Endothelial cell of umbilical vein (primary cell): ENCODE results near the gene SUGCT. TPM values are rescaled to one million over a fixed set of nuclear protein-coding genes. Genes with fewer than 3 reads are reported as not detected.

Experiments
- BruUV-seq: library from RNA; stranded (reverse); fragments of 400-500 nt; replicated peaks from 2 replicates; lab custom pipeline; 2021; lab: Mats Ljungman, UMichigan
- CTCF ChIA-PET: fragments of 300-600, 350-600 bp; sonication (Branson Sonifier 250); formaldehyde crosslinking; loops from one replicate; lab custom pipeline; 2021; ENCODE audit warnings: antibody characterized with exemption, inconsistent platforms; lab: Charles Lee
- POLR2A ChIA-PET: fragments of 300-600, 350-600 bp; sonication (Branson Sonifier 250); formaldehyde crosslinking; loops from one replicate; lab custom pipeline; 2021; ENCODE audit warnings: antibody characterized with exemption, inconsistent platforms; lab: Charles Lee
- DNase-seq: peaks from one replicate; pipeline ENCODE4 v3.0.0-alpha.2; 2011; ENCODE audit warnings: low read depth, low spot score
- FAIRE-seq: peaks from 2 replicates; lab custom pipeline; 2011; peaks lifted over from hg19 to GRCh38; lab: Jason Lieb, UNC
- H2AFZ ChIP-seq: 2 replicates; pipeline ENCODE4 v1.6.0; 2012; ENCODE audit warnings: low read depth, low read length, control low read depth, inconsistent platforms
- H3K27ac ChIP-seq: 2 replicates; pipeline ENCODE4 v1.5.1; 2011; ENCODE audit warnings: low read depth, mild to moderate bottlenecking, control low read depth, low read length, moderate library complexity; ENCODE audit not compliant: insufficient read depth
- H3K27me3 ChIP-seq, 2 experiments: 2 replicates each; pipeline versions ENCODE4 v1.6.0 to v1.6.1; 2011; ENCODE audit warnings: low read length in 2 of 2, mixed read lengths in 1 of 2; ENCODE audit not compliant: control insufficient read depth in 2 of 2, insufficient read depth in 2 of 2
- H3K36me3 ChIP-seq, 2 experiments: 2 replicates in 1 of 2; 3 replicates in 1 of 2; pipeline ENCODE4 v1.5.1; 2011; ENCODE audit warnings: low read length in 2 of 2, mild to moderate bottlenecking in 1 of 2, moderate library complexity in 1 of 2; ENCODE audit not compliant: control insufficient read depth in 2 of 2, insufficient read depth in 2 of 2; ENCODE audit errors: extremely low read depth in 1 of 2
- H3K4me1 ChIP-seq: 3 replicates; pipeline ENCODE4 v1.5.1; 2011; ENCODE audit warnings: mild to moderate bottlenecking, low read length; ENCODE audit not compliant: control insufficient read depth, insufficient read depth; ENCODE audit errors: extremely low read depth
- H3K4me2 ChIP-seq: 2 replicates; pipeline ENCODE4 v1.6.1; 2011; ENCODE audit warnings: low read length, control low read depth, mixed read lengths; ENCODE audit not compliant: insufficient read depth
- H3K4me3 ChIP-seq, 3 experiments: fragments of 200-600 bp in 1 of 3; sonication (generic), shearing (Covaris generic) in 1 of 3; replicated peaks in 1 of 3; 2 replicates each; pipeline ENCODE4 v1.5.1; 2011 to 2016; ENCODE audit warnings: control low read depth in 3 of 3, low read length in 3 of 3, mild to moderate bottlenecking in 2 of 3, inconsistent platforms in 1 of 3, low read depth in 1 of 3, moderate library complexity in 1 of 3; ENCODE audit not compliant: insufficient read depth in 1 of 3
- H3K79me2 ChIP-seq: 2 replicates; pipeline ENCODE4 v1.6.0; 2012; ENCODE audit warnings: low read length, inconsistent platforms; ENCODE audit not compliant: control insufficient read depth, insufficient read depth
- H3K9ac ChIP-seq: replicated peaks from 2 replicates; pipeline ENCODE3; 2011; ENCODE audit warnings: low read length, control low read depth; ENCODE audit not compliant: insufficient read depth; ENCODE audit errors: extremely low read depth
- H3K9me1 ChIP-seq: replicated peaks from 3 replicates; pipeline ENCODE4 v1.6.0; 2011; ENCODE audit warnings: mild to moderate bottlenecking, low read length; ENCODE audit not compliant: control insufficient read depth, insufficient read depth; ENCODE audit errors: extremely low read depth
- H3K9me3 ChIP-seq: replicated peaks from 2 replicates; pipeline ENCODE4 v1.5.1; 2012; ENCODE audit warnings: low read length, inconsistent platforms; ENCODE audit not compliant: control insufficient read depth, insufficient read depth
- H4K20me1 ChIP-seq: replicated peaks from 2 replicates; pipeline ENCODE3; 2011; ENCODE audit warnings: mild to moderate bottlenecking, low read length; ENCODE audit not compliant: control insufficient read depth, insufficient read depth; ENCODE audit errors: extremely low read depth
- EZH2 ChIP-seq: IDR thresholded peaks from 2 replicates; pipeline ENCODE4 v1.6.1; 2012; ENCODE audit warnings: borderline replicate concordance, low read depth, mild to moderate bottlenecking, moderate library complexity, low read length, inconsistent platforms; ENCODE audit not compliant: severe bottlenecking
- FOS ChIP-seq: IDR thresholded peaks from 2 replicates; pipeline ENCODE4 v1.6.1; 2011; ENCODE audit warnings: mild to moderate bottlenecking, low read length, moderate library complexity, borderline replicate concordance; ENCODE audit not compliant: insufficient read depth
- GATA2 ChIP-seq: IDR thresholded peaks from 2 replicates; pipeline ENCODE4 v1.7.0; 2011; ENCODE audit warnings: low read depth, mild to moderate bottlenecking, moderate library complexity, mixed read lengths, low read length; ENCODE audit not compliant: insufficient read length, insufficient read depth
- JUN ChIP-seq: IDR thresholded peaks from 2 replicates; pipeline ENCODE4 v1.6.1; 2011; ENCODE audit warnings: borderline replicate concordance, low read depth; ENCODE audit not compliant: insufficient read length, insufficient read depth
- MYC ChIP-seq: IDR thresholded peaks from one replicate; pipeline ENCODE4 v1.6.1; 2011; ENCODE audit warnings: mild to moderate bottlenecking, low read depth, low read length
- POLR2A ChIP-seq: IDR thresholded peaks from 2 replicates; pipeline ENCODE4 v1.6.1; 2012; ENCODE audit warnings: low read depth, mild to moderate bottlenecking, control low read depth, low read length
- POLR2AphosphoS5 ChIP-seq: IDR thresholded peaks from 2 replicates; pipeline ENCODE4 v1.6.1; 2012; ENCODE audit warnings: low read depth, mild to moderate bottlenecking, control low read depth, low read length, moderate library complexity; ENCODE audit not compliant: insufficient read depth
- dilution Hi-C: fragments of 300-500 bp; cut with MboI; formaldehyde crosslinking; loops from one replicate; pipeline ENCODE4 v1.15.0; 2019; ENCODE audit warnings: low sequenced_read_pairs; ENCODE audit not compliant: extremely low pct_ligation_motif_present
- intact Hi-C: fragments of 100-400 bp; cut with micrococcal nuclease; formaldehyde crosslinking; loops from one replicate; pipeline ENCODE4 v1.10.0; 2022
- polyA plus RNA-seq, 4 experiments: library from polyadenylated mRNA; depleted of rRNA in 3 of 4; stranded (reverse) in 3 of 4; unstranded in 1 of 4; fragments of >200 nt; gene quantifications; 2 replicates each; pipeline versions ENCODE4 v1.2.1 to v1.2.3, GENCODE V29; 2011 to 2012; ENCODE audit warnings: missing spikeins in 1 of 4
- total RNA-seq: library from RNA; stranded (reverse); gene quantifications from 2 replicates; pipeline ENCODE4 v1.2.3, GENCODE V29; 2021
- TF ChIP-seq, protein P1 (sequence below), 2 donors: IDR thresholded peaks; 1 replicate in 1 of 2; 2 replicates in 1 of 2; pipeline ENCODE4 v1.5.1; 2011; ENCODE audit warnings: low read length in 2 of 2, mild to moderate bottlenecking in 2 of 2, moderate library complexity in 2 of 2, control low read depth in 1 of 2, inconsistent platforms in 1 of 2, low read depth in 1 of 2; ENCODE audit not compliant: insufficient read depth in 1 of 2; ENCODE audit errors: extremely low read depth in 1 of 2
- TF ChIP-seq, protein P2 (sequence below): IDR thresholded peaks from 2 replicates; pipeline ENCODE4 v1.6.1; 2011; ENCODE audit not compliant: insufficient read depth, insufficient read length

Gene SUGCT
- total and polyA plus RNA-seq, 2 donors (not counting 3 experiments of a cell fraction or from before 2014, with no cell fraction given) = 1.2 to 1.4 TPM

DNA sequence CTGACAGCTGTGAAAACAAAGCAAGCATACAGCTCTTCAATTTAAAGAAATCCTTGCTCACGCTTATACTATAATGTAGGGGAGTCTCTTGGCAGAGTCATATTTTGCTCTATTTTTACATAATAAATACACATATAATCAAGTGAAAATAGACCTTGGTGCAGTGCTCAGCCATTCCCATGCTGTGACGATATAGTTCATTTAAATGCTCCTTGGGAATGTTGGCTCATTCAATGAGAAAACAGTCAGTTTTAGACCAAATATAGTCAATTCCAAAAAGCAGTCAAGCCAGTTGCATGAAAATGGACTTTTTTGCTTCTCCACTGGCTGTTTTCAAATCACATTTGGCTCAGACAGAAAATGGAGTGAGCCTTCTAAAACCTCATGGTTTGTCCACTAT lies 587.4 kb downstream of the SUGCT start:
- no peak for TF ChIP-seq EZH2
- TF ChIP-seq GATA2 = no peak
- TF ChIP-seq FOS = no peak
- no peak for TF ChIP-seq POLR2AphosphoS5
- TF ChIP-seq POLR2A = no peak
- Histone ChIP-seq H3K4me1 (no peaks in the 10 kb centered on the region), H3K27ac (no peak overlapping the region), H3K36me3 (no peaks in the 10 kb centered on the region), H4K20me1 (no peaks in the 10 kb centered on the region), H3K9ac (no peak overlapping the region), H3K27me3 (peaks cover 11% of the 10 kb centered on the region in 2 experiments), H3K9me3 (no peaks in the 10 kb centered on the region), H3K4me2 (no peak overlapping the region), H3K9me1 (no peaks in the 10 kb centered on the region), H3K4me3 (no peak overlapping the region), H2AFZ (no peak overlapping the region), H3K79me2 (no peaks in the 10 kb centered on the region)
- no peak for FAIRE-seq
- no peak for DNase-seq
- POLR2A ChIA-PET = no interaction called here
- dilution Hi-C loops (no loop called here), intact Hi-C loops (loop anchor here (10.0 kb wide), 1 partner anchor 377 kb away; no protein-coding TSS in a partner anchor)
- CTCF ChIA-PET = interaction anchor here (1.1 kb wide), 1 partner anchor 490 kb away, joined by 3 read pairs; no protein-coding TSS in a partner anchor
- BruUV-seq = no TSS peak

DNA sequence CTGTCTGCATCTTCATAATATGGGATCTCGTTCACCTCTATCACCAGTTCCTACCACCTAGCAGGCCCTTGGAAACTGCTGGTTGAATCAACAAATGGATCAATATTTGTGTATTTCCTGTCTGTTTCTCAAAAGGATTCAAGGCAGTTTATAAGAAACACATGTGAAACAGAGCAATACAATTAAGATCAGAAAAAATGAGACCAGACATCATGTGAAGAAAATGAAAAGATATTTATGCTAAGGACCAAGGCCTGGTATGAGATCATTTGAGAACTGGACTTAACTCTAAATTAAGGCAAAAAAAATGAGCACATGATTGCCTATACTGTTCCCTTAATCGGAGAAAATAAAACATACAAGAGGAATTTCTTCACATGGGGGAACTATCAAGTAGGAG lies 589.0 kb downstream of the SUGCT start:
- Histone ChIP-seq H3K9me3 (no peaks in the 10 kb centered on the region), H3K27me3 (peaks cover 11 to 14% of the 10 kb centered on the region in 2 experiments), H3K36me3 (no peaks in the 10 kb centered on the region), H2AFZ (no peak overlapping the region), H3K4me1 (no peaks in the 10 kb centered on the region), H3K4me3 (no peak overlapping the region), H4K20me1 (no peaks in the 10 kb centered on the region), H3K9me1 (no peaks in the 10 kb centered on the region), H3K9ac (no peak overlapping the region), H3K4me2 (no peak overlapping the region), H3K27ac (no peak overlapping the region), H3K79me2 (no peaks in the 10 kb centered on the region)
- CTCF ChIA-PET = no interaction called here
- no peak for FAIRE-seq
- no TSS peak for BruUV-seq
- TF ChIP-seq POLR2AphosphoS5 (no peak), POLR2A (no peak), JUN (no peak), MYC (no peak), GATA2 (no peak), FOS (no peak), EZH2 (no peak)
- TF ChIP-seq, protein P1, sequence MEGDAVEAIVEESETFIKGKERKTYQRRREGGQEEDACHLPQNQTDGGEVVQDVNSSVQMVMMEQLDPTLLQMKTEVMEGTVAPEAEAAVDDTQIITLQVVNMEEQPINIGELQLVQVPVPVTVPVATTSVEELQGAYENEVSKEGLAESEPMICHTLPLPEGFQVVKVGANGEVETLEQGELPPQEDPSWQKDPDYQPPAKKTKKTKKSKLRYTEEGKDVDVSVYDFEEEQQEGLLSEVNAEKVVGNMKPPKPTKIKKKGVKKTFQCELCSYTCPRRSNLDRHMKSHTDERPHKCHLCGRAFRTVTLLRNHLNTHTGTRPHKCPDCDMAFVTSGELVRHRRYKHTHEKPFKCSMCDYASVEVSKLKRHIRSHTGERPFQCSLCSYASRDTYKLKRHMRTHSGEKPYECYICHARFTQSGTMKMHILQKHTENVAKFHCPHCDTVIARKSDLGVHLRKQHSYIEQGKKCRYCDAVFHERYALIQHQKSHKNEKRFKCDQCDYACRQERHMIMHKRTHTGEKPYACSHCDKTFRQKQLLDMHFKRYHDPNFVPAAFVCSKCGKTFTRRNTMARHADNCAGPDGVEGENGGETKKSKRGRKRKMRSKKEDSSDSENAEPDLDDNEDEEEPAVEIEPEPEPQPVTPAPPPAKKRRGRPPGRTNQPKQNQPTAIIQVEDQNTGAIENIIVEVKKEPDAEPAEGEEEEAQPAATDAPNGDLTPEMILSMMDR (IDR thresholded peaks at IDR 0.05; ENCODE audit: extremely low read depth in 1 of 2, insufficient read depth in 1 of 2, low read depth in 1 of 2, low read length in 2 of 2) = no peak
- TF ChIP-seq, protein P2, sequence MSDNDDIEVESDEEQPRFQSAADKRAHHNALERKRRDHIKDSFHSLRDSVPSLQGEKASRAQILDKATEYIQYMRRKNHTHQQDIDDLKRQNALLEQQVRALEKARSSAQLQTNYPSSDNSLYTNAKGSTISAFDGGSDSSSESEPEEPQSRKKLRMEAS = no peak
- intact Hi-C loops (loop anchor here (10.0 kb wide), 1 partner anchor 379 kb away; no protein-coding TSS in a partner anchor), dilution Hi-C loops (no loop called here)
- POLR2A ChIA-PET = no interaction called here
- DNase-seq = no peak
